Limb (tissue), 2 donors: ENCODE results near the gene BDKRB2.
A peak's percentile ranks its signal among the peaks of the same experiment; 100 is the strongest.

Experiments used
- DNase-seq, 2 donors: peaks; one replicate each; pipeline ENCODE4 v3.0.0-alpha.2; 2016; ENCODE audit errors: extremely low spot score in 2 of 2

The BDKRB2 gene

DNA sequence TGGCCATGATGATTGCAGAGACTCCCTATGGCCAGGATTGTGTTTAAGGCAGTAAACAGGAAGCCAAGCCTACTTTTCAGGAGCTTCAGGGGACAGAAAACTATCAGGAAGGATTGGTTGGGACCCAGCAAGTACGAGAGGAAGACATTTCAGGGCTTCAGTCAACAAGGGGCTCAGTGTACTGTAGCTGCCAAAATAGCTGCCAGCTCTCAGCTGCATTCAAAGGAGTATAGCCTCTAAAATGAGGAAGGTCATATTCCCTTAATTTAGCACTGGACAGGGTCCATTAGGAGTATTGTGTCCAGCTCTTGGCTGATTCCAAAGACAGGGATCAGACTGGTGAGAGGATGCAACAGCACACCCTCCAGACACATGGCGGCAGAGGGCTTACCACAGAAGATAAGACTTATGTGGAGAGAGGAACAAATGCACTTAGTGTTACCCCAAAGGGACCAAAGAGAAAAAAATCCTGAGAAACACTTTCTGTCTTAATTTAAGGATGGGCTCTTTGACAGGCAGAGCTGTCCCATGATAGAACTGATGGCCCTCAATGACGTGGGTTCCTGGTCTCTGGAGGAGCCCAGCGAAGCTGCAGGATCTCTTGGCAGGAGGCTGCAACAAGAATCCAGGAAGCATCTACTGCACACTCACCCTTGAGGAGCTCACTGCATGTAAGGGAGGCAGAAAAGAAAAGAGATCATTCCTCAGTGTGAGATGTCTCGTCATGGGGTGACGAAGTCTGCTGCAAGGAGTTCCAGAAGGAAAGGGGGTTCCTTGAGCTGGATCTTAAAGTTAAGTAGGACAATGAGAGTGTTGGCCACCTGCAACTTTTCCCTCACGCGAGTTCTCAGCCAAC is 66.2 kb downstream of the BDKRB2 start:
- no peak for DNase-seq

DNA sequence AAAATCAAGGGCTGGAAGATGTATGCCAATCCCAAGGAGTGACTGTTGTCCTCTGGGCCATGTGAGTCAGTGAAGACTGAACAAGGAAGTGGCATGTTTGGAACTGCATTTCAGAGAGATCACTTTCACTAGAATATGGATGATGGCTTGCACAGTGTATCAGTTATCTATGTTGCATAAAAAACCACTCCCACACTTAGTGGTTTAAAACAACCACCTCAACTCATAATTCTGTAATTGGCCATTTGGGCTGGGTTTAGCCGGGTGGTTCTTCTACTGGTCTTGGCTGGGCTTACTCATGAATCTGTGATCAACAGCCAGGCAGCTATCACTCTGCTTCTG is 66.8 kb downstream of the BDKRB2 start:
- DNase-seq: no peak

DNA sequence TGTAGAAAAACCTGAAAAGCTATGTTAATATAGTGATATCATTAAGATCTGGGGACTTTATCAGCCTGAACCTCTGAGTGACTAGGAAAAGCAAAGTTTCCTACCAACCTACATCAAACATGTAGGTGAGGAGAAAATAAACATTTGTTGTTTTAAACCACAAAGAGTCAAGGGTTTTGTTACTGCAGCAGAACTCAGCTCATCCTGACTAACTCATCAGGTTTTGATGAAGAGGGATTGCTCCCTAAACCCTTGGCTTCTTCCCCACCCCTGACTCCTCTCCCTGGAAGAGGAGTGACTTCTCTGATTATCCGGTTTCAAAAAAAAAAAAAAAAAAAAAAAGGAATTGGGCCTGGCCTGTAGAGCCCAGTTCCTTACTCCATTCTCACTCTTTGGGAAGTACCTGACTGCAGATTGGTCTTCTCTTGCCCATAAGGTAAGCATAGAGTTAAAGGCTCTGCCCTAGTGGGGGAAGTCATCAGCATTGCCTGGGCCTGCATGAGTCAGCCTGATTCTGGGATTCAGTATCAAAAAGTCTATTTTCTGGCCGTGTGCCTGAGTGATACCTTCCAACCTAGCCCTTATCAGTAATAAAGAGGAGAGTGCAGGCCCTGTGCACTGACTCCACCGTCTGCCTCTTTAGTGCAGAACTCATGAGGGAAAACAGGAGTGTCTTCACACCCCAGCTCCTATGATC is 68.3 kb downstream of the BDKRB2 start:
- DNase-seq: no peak

DNA sequence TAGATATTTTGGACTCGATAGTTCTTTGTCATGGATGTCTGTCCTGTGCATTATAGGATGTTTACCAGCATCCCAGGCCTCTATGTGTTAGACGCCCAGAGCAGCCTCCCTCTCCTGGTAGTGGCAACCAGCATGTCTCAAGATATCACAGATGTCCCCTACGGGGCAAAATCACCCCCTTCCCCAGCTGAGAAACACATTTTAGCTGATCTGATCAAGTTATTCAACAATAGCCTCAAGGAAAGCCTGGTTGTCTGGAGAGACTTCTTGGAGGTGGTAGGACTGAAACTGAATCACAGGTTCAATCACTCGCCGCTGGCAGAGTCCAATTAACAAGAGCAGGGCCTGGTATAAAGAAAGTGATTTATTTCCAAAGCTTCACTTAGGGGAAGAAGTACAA is 69.0 kb downstream of the BDKRB2 start:
- no peak for DNase-seq

DNA sequence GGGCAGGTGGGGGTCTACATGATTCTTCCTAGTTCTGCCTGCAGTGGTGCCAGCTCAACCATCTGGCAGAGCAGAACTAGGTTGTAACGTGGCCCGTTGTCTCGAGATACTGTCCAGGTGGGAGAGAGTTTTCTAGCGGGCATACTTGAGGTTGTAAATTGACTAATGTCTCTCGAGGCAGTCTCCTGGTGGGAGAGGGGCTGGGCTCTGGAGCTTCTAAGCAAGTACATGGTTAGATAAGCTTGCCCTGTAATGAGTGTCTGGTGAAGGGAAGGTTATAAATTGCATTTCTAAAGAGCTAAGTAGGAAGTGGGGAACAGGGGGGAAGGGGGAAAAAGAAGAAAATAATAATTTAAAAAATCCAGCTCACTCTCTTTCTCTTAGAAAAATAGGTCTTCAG is 69.5 kb downstream of the BDKRB2 start:
- DNase-seq: no peak

DNA sequence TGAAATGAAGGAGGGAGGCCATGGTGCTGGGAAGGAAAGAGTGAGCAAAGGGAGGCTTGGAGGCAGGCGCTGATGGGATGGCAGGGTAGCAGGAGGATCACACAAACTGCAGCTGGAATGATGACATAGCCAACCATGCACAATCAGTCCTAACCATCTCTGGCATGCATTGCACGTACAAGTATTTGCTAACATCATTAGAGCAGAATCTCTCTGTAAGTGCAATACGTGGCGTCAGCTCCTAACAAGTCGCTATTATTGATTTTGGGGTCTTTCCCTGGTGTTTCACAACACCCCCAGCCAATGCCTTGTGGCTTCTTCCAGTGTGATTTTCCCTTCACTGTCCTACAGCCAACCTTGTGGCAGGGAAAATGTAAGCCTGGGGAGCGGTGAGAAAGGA is 69.9 kb downstream of the BDKRB2 start:
- DNase-seq: peak in 1 of 2 donors; percentile 58

DNA sequence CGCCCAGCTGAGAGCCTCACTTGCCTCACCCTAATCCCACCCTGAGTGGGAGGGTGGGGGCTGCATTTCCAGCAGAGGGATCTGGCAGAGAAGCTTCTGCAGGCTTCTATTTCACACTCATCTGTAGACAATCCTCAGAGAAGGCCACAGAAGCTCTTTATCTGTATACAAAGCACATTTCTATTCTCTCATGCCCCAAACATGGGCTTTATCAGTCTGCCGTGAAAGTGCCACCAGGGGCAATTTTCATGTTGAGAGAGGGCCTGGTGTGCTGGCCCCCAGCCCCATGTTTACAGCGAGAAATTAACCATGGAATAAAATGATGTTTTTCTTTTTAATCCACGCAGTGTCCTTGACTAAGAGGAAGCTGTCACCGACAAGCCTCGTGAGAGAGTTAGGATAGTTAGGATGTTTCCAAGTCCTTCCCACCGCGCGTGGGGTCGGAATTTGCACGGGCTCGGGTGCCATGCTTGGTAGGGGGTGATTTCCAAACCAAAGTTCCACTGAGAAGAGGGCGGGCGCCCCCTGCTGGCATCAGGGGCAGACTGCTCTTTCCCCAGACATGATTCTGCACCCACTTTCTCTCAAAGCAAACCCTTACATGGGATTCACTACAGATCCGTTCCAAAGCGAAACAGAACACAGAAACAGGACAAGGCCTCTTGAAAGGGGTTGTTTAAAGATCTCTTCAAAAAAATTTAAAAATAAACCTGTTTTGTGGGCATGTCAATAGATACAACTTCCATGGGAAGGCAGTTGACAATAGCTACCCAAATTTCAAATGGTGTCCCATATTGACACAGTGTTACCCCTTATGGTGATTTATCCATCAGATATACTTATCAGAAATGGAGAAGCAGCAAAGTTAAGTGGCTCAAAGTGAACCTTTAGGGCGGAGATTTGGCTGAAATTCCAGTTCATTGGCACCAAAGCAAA is 70.8 kb downstream of the BDKRB2 start:
- peak; percentile 68 to 89 for DNase-seq

DNA sequence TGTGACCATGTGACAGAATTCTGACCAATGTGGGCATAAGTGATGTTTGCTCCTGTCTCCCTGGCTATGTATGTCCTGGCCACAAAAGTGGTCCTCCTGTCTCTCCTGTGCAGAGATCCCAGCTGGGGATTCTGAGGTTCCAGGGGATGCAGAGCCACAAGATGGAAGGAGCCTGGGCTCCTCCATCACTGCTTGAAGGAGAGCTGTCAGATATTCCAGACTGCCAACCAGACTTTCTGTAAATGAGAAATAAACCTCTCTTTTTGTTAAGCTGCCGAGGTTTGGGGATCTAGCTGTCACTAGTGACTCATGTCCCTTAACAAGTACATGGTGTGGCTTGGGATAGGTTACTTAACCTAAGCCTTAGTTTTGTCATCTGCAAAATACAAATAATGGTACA is 73.3 kb downstream of the BDKRB2 start:
- no peak for DNase-seq

DNA sequence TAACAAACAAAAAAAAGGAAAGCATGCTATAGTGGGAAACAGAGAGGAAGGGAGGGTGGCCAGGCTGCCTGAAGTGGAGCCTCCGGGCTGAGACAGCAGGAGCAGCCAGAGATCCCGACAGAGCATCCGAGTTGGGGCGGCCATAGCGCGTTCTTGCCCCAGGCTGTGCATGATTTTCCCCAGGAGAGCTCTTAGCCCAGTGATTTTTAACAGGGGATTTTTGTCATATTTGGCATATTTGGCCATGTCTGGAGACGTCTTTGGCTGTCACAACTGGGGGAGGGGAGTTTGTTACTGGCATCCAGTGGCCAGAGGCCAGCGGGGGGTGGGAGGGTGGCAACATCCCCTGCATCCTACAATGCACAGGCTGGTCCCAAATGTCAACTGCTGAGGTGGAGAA is 74.9 kb downstream of the BDKRB2 start:
- DNase-seq: no peak

DNA sequence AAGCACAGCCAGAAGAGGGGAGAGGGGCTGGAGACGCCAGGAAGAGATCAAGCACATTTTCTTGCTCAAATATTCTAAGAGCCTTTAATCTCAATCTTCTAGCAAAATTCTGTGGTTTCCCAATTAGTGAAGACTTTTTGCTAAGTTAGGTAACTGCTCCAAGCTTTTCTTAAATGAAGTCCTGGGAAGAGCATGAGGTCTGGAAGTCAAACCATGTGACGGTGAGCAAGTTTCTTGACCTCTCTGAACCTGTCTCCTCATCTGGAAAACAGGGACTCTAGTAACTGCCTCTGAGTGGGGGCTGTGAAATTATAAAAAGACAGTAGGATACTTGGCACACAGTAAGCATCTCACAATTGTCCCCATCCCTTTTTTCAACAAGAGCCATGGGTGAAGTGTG is 75.5 kb downstream of the BDKRB2 start:
- DNase-seq: no peak

DNA sequence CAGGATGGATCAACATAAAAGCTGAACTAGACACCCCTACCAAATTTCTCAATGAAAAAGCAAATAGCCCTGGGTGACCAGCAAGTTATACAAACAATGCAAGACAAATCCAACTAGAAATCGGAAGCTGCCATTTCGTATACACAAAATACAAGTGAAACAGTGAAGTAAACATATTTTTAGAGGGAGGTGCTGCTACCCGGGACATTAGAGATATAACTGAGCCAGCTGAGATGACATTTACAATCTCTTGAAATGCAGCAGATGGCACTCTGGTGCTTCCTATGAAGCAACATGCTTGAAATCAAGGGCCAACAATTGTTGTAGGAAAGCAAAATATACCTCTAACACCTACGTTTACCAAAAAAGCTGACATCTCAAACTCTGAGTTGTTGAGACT is 76.8 kb downstream of the BDKRB2 start:
- no peak for DNase-seq

DNA sequence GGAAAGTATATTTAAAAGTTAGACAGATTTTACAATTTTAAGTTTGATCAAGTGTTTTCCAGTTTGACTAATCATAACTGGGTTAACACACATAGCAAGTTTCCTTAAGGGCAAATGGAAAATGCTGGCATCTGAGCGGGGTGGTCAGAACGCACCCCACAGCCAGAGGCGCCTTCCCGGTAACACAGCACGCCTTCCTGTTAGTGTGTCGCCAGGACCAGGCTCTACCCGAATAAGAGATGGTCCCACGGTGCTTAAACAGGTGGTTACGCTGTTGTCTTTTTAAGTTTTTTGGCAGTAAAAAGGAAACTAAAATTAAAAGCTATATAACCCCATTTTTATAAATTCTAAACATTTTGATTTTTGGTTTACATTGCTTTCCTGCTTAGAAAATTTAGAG is 79.4 kb downstream of the BDKRB2 start:
- DNase-seq: no peak

DNA sequence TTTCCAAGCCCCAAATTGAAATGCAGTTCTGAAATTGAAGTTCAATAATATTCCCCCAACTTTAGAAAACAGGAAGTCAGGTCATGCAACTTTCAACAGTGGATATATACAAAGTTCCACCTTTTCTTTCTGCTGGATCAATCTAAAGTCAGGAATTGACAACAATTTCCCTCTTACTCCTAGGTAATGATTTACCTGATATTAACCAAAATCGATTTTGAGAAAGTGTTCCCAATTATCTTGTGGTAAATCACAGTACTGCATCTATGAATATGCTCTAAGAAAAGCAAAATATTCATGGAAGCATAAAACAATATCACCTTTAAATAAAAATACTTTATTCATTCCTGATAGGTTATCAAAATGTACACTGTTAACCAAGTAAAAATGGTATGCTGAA is 79.8 kb downstream of the BDKRB2 start:
- DNase-seq: no peak

DNA sequence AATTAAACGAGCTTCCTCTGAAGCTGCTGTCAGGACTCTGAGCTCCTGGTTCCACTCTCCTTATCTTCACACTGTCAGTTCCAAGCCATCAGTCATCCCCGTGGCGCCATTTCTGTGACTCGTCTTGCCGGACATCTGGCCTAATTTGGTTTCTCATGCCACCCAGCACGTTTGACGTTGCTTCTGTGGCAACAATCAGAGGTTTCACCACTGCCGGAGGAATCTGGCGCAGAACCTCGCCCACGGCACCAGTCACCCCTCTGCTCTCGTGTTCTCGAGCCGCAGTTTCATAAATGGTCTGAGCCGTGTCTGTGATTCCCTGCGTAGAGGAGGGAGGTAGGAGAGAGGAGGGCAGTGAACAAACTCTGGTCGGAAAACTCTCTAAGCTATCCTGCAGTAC is 81.0 kb downstream of the BDKRB2 start:
- no peak for DNase-seq

DNA sequence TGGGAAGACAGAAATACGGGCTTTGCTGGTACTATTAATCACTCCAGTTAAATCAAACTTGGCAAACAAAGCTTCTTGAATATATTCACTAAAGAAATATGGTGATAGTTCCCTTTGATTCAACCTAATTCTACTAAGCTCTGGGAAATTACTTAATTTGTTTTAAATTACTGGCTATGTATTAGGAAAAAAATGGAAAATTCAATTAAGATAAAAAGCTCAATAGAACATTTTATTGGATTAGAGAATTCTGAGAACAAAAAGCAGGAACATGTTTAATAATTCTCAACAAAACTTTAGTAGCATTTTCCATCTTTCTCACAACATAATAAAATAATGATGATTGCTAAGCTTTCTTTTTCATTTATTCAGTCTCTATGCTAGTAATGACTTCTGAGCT is 81.6 kb downstream of the BDKRB2 start:
- no peak for DNase-seq

DNA sequence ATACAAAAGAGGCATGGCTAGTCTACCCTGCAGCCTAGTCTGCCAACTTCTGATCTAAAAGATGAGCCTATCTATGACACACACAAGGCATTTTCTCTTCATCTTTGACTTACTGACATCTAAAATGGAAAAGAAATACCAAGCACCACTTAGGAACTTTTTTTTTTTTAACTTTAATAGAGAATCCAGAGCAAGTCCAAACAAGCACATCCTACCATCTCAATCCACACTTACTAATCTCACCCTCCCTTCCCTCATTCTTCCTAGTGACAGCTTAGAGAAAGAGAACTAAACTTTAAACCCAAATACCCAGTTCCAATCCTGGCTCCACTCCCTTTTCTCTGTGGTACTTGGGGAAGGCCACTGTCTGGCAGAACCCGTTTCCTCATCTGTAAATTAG is 83.2 kb downstream of the BDKRB2 start:
- no peak for DNase-seq
